Common myeloid progenitor, CD34-positive (primary cell): Measurements from ENCODE around the gene ACAA2.
"Not testable (repeated sequence)": the region's sequence is repeated elsewhere in the genome, so short reads cannot be mapped to it uniquely, and the experiment has no call there.

Source experiments
- CTCF ChIA-PET: fragments of 350-600 bp; sonication (Branson Sonifier 250); formaldehyde crosslinking; loops from one replicate; lab custom pipeline; 2021; ENCODE audit warnings: antibody characterized with exemption; lab: Charles Lee
- POLR2A ChIA-PET: fragments of 350-600 bp; sonication (Branson Sonifier 250); formaldehyde crosslinking; loops from one replicate; lab custom pipeline; 2021; ENCODE audit warnings: antibody characterized with exemption; lab: Charles Lee
- DNase-seq, 3 donors: peaks; one replicate each; pipeline versions ENCODE4 v3.0.0 to v3.0.0-alpha.2; 2013
- H3K27ac ChIP-seq, 2 experiments: 1 replicate in 1 of 2; 2 replicates in 1 of 2; pipeline ENCODE4 v1.7.0; 2013; ENCODE audit warnings: inconsistent platforms in 2 of 2, low read length in 2 of 2, mild to moderate bottlenecking in 2 of 2, low read depth in 1 of 2, moderate library complexity in 1 of 2; ENCODE audit not compliant: severe bottlenecking in 2 of 2, insufficient read depth in 1 of 2, poor library complexity in 1 of 2
- H3K27me3 ChIP-seq, 5 experiments: replicated peaks in 2 of 5; 1 replicate in 3 of 5; 2 replicates in 2 of 5; pipeline versions ENCODE4 v1.6.1 to v1.7.0; 2013; ENCODE audit warnings: low read length in 4 of 5, mild to moderate bottlenecking in 2 of 5, moderate library complexity in 2 of 5, inconsistent platforms in 1 of 5; ENCODE audit not compliant: insufficient read depth in 5 of 5, control insufficient read depth in 4 of 5
- H3K36me3 ChIP-seq, 4 experiments: 1 replicate in 2 of 4; 2 replicates in 2 of 4; pipeline versions ENCODE4 v1.6.1 to v1.7.0; 2013; ENCODE audit warnings: low read length in 3 of 4, control low read depth in 1 of 4, mild to moderate bottlenecking in 1 of 4; ENCODE audit not compliant: control insufficient read depth in 4 of 4, insufficient read depth in 4 of 4
- H3K4me1 ChIP-seq, 4 experiments: 1 replicate in 3 of 4; 2 replicates in 1 of 4; pipeline versions ENCODE4 v1.6.1 to v1.7.1; 2013; ENCODE audit warnings: low read length in 3 of 4, mild to moderate bottlenecking in 3 of 4, control low read depth in 1 of 4, inconsistent platforms in 1 of 4, moderate library complexity in 1 of 4; ENCODE audit not compliant: control insufficient read depth in 4 of 4, insufficient read depth in 4 of 4; ENCODE audit errors: control extremely low read depth in 1 of 4
- H3K4me3 ChIP-seq, 7 experiments: 1 replicate in 4 of 7; 2 replicates in 3 of 7; pipeline versions ENCODE4 v1.5.1 to v1.7.0; 2013; ENCODE audit warnings: mild to moderate bottlenecking in 7 of 7, low read length in 6 of 7, moderate library complexity in 6 of 7, inconsistent platforms in 2 of 7, low read depth in 2 of 7, control low read depth in 1 of 7; ENCODE audit not compliant: insufficient read depth in 4 of 7, control insufficient read depth in 1 of 7; ENCODE audit errors: extremely low read depth in 1 of 7
- H3K9me3 ChIP-seq, 5 experiments: 1 replicate in 4 of 5; 2 replicates in 1 of 5; pipeline versions ENCODE4 v1.6.1 to v1.7.1; 2013; ENCODE audit warnings: low read length in 4 of 5, mild to moderate bottlenecking in 2 of 5, inconsistent platforms in 1 of 5, low read depth in 1 of 5, moderate library complexity in 1 of 5; ENCODE audit not compliant: control insufficient read depth in 4 of 5, insufficient read depth in 2 of 5; ENCODE audit errors: control extremely low read depth in 1 of 5
- WGBS: methylation state at CpG from one replicate; pipeline ENCODE4 v1.1.5; 2013; ENCODE audit not compliant: insufficient coverage; 5-methylcytosine and 5-hydroxymethylcytosine counted together

Gene ACAA2

GRCh38 chr18:49800491-49800890, 12.8 kb downstream of the ACAA2 start:
- H3K4me3 ChIP-seq, H3K4me1 ChIP-seq, DNase-seq, H3K27ac ChIP-seq, H3K9me3 ChIP-seq, H3K27me3 ChIP-seq, POLR2A ChIA-PET, CTCF ChIA-PET: not testable (repeated sequence)
- no CpG with 5 or more reads among the region's 5 CpGs for WGBS
- peaks cover 4 to 22% (median 13%) of the 10 kb centered on the region in 4 experiments for H3K36me3 ChIP-seq

DNA sequence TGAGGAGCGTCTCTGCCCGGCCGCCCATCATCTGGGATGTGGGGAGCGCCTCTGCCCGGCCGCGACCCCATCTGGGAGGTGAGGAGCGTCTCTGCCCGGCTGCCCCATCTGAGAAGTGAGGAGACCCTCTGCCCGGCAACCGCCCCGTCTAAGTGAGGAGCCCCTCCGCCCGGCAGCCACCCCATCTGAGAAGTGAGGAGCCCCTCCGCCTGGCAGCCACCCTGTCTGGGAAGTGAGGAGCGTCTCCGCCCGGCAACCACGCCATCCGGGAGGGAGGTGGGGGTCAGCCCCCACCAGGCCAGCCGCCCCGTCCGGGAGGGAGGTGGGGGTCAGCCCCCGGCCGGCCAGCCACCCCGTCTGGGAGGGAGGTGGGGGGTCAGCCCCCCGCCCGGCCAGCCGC, 13.5 kb downstream of the ACAA2 start:
- DNase-seq, H3K4me3 ChIP-seq, POLR2A ChIA-PET, H3K27me3 ChIP-seq, CTCF ChIA-PET, H3K27ac ChIP-seq, H3K9me3 ChIP-seq, H3K4me1 ChIP-seq: not testable (repeated sequence)
- 98% methylated on average over 12 of the region's 29 CpGs for WGBS
- peaks cover 6 to 29% (median 16%) of the 10 kb centered on the region in 4 experiments for H3K36me3 ChIP-seq

GRCh38 chr18:49798001-49798400, 15.3 kb downstream of the ACAA2 start:
- Histone ChIP-seq H3K9me3 (no peaks in the 10 kb centered on the region), H3K4me1 (no peaks in the 10 kb centered on the region), H3K36me3 (peaks cover 7 to 44% (median 24%) of the 10 kb centered on the region in 4 experiments), H3K4me3 (no peak overlapping the region), H3K27ac (no peak overlapping the region), H3K27me3 (no peaks in the 10 kb centered on the region)
- DNase-seq = no peak
- no CpG with 5 or more reads among the region's 4 CpGs for WGBS
- ChIA-PET CTCF (no interaction called here), POLR2A (no interaction called here)

GRCh38 chr18:49795612-49796552, 17.5 kb downstream of the ACAA2 start:
- 94% methylated on average over 2 of the region's 7 CpGs for WGBS
- Histone ChIP-seq H3K4me1 (no peaks in the 10 kb centered on the region), H3K36me3 (peaks cover 14 to 52% (median 30%) of the 10 kb centered on the region in 4 experiments), H3K27ac (no peak overlapping the region), H3K27me3 (no peaks in the 10 kb centered on the region), H3K9me3 (no peaks in the 10 kb centered on the region), H3K4me3 (no peak overlapping the region)
- POLR2A ChIA-PET = interaction anchor here (0.7 kb wide), 1 partner anchor 9 kb away, joined by 3 read pairs; no protein-coding TSS in a partner anchor
- CTCF ChIA-PET = no interaction called here
- DNase-seq = no peak

- H3K9me3 ChIP-seq = no peaks in the 10 kb centered on the region
- no peak overlapping the region for H3K27ac ChIP-seq
- H3K27me3 ChIP-seq = no peaks in the 10 kb centered on the region
- no peak overlapping the region for H3K4me3 ChIP-seq
- ChIA-PET CTCF (interaction anchor here (1.5 kb wide), 1 partner anchor 66 kb away, joined by 4 read pairs; no protein-coding TSS in a partner anchor), POLR2A (no interaction called here)
- peaks cover 16 to 61% (median 37%) of the 10 kb centered on the region in 4 experiments for H3K36me3 ChIP-seq
- no CpG with 5 or more reads among the region's 3 CpGs for WGBS
- no peaks in the 10 kb centered on the region for H3K4me1 ChIP-seq
- DNase-seq = no peak
Measured at GRCh38 chr18:49794743-49795142, 18.6 kb downstream of the ACAA2 start.

GRCh38 chr18:49789560-49790134, 23.7 kb downstream of the ACAA2 start:
- H3K27ac ChIP-seq, DNase-seq, POLR2A ChIA-PET, H3K9me3 ChIP-seq, H3K4me1 ChIP-seq, H3K4me3 ChIP-seq, H3K27me3 ChIP-seq: not testable (repeated sequence)
- CTCF ChIA-PET = interaction anchor here (1.1 kb wide), 1 partner anchor 9 kb away, joined by 3 read pairs; no protein-coding TSS in a partner anchor
- 100% methylated on average over 5 of the region's 8 CpGs for WGBS
- H3K36me3 ChIP-seq = peaks cover 16 to 66% (median 40%) of the 10 kb centered on the region in 4 experiments
